ENCODE results near the gene NFYC.
"Not testable (repeated sequence)": the region's sequence is repeated elsewhere in the genome, so short reads cannot be mapped to it uniquely, and the experiment has no call there.

NFYC gene

DNA sequence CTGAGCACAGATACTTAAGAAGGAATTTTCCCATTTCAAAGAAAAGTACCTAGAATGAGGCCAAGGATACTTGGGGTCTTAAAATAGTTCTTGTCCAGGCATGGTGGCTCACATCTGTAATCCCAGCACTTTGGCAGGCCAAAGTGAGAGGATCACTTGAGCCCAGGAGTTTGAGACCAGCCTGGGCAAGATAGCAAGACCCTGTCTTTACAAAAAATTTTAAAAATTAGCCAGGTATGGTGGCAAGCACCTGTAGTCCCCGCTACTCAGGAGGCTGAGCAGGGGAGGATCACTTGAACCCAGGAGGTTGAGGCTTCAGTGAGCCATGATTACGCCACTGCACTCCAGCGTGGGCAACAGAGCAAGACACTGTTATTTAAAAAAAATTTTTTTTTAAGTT, 29.0 kb downstream of the NFYC start:
- TF ChIP-seq, protein P1, sequence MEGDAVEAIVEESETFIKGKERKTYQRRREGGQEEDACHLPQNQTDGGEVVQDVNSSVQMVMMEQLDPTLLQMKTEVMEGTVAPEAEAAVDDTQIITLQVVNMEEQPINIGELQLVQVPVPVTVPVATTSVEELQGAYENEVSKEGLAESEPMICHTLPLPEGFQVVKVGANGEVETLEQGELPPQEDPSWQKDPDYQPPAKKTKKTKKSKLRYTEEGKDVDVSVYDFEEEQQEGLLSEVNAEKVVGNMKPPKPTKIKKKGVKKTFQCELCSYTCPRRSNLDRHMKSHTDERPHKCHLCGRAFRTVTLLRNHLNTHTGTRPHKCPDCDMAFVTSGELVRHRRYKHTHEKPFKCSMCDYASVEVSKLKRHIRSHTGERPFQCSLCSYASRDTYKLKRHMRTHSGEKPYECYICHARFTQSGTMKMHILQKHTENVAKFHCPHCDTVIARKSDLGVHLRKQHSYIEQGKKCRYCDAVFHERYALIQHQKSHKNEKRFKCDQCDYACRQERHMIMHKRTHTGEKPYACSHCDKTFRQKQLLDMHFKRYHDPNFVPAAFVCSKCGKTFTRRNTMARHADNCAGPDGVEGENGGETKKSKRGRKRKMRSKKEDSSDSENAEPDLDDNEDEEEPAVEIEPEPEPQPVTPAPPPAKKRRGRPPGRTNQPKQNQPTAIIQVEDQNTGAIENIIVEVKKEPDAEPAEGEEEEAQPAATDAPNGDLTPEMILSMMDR (IDR thresholded peaks at IDR 0.05), result no peak
- no peak for DNase-seq
- no peaks in the 10 kb centered on the region for H3K9me3 ChIP-seq
- intact Hi-C loops (cut with DNase I; ENCODE audit: low total_unique reads), result no loop called here
- peaks cover 0 to 58% (median 20%) of the 10 kb centered on the region in 4 donors for H3K4me1 ChIP-seq
- no peak overlapping the region for H3K27ac ChIP-seq
- no peaks in the 10 kb centered on the region for H3K36me3 ChIP-seq
- no peaks in the 10 kb centered on the region for H3K27me3 ChIP-seq
- H3K4me3 ChIP-seq, result no peak overlapping the region

DNA sequence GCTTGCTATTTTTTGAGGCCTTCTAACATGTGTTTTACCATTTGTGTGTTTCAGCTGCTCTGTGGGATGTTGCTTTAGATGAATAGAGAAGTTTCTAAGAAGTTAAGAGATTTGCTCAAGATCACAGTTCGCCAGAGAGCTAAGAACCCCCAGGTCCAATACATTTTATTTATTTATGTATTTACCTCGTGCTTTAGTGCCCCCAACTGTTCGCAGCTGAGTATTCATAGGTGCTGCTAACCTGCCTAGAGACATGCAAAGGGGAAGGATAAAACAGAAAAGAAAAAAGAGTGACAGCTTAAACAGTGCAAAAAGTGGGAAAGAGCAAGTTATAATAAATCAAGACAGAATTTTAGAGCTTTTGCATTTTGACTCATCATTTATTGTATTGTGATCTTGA, 31.1 kb downstream of the NFYC start:
- TF ChIP-seq, protein P1 (IDR thresholded peaks at IDR 0.05), result no peak
- intact Hi-C loops (cut with DNase I; ENCODE audit: low total_unique reads), result no loop called here
- Histone ChIP-seq H3K27ac (no peak overlapping the region), H3K4me1 (peaks cover 0 to 48% (median 20%) of the 10 kb centered on the region in 4 donors), H3K36me3 (no peaks in the 10 kb centered on the region), H3K9me3 (no peaks in the 10 kb centered on the region), H3K4me3 (no peak overlapping the region), H3K27me3 (no peaks in the 10 kb centered on the region)
- no peak for DNase-seq

DNA sequence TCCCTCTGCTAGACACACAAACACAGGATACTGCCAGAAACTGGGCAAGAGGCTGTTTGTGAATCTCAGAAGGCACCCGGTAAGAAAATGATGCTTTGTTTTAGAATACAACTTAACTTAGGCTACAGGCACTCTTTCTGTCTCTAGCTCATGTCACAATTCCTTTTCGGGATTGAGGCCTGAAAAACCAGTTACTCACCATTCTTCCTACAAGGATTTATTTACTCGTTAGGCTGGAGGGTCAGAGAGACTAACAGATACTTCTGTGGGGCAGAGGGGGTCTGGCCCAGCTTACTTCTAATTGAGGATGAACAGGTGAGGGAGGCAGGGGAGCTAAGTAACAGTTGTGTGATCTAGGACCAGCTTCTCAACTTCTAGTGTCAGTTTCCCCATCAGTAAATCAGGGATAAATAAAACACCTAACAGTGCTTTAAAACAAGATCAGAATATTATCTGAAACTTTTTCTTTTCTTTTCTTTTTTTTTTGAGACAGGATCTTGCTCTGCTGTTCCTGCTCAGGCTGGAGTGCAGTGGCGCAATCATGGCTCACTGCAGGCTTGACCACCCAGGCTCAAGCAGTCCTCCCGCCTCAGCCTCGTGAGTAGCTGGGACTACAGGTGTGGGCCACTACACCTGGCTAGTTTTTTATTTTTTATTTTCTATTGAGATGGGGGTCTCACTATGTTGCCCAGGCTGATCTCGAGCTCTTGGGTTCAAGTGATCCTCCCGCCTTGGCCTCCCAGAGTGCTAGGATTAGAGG, 31.9 kb downstream of the NFYC start:
- Histone ChIP-seq H3K9me3 (no peaks in the 10 kb centered on the region), H3K27me3 (no peaks in the 10 kb centered on the region), H3K36me3 (no peaks in the 10 kb centered on the region), H3K4me1 (peaks cover 0 to 48% (median 20%) of the 10 kb centered on the region in 4 donors), H3K4me3 (no peak overlapping the region), H3K27ac (no peak overlapping the region)
- TF ChIP-seq, protein P1 (IDR thresholded peaks at IDR 0.05), result no peak
- no peak for DNase-seq
- intact Hi-C loops (cut with DNase I; ENCODE audit: low total_unique reads), result no loop called here

DNA sequence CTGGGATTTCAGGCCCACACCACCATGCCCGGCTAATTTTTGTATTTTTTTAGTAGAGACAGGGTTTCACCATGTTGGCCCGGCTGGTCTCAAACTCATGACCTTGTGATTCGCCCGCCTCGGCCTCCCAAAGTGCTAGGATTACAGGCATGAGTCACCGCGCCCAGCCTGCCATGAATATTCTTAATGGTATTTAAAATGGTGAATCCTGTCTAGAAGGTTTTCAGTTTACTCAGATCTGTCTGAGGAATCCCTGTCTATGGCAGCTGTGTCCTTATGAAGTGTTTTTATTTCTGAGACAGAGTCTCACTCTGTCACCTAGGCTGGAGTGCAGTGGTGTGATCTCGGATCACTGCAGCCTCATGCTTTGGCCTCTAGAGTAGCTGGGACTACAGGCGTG, 36.2 kb downstream of the NFYC start:
- H3K9me3 ChIP-seq, DNase-seq: not testable (repeated sequence)

DNA sequence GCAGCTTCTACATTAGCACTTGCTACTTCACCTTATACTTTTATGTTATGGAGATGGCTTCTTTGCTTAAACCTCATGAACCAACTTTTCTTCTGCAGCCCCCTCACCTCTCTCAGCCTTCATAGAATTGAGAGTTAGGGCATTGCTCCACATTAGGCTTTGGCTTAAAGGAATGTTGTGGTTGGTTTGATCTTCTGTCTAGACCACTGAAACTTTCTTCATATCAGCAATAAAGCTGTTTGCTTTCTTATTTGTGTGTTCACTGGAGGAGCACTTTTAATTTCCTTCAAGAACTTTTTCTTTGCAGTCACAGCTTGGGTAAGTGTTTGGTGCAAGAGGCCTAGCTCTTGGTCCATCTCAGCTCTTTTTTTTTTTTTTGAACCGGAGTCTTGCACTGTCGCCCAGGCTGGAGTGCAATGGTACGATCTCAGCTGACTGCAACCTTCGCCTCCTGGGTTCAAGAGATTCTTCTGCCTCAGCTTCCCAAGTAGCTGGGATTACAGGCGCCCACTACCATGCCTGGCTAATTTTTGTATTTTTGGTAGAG, 37.9 kb downstream of the NFYC start:
- H3K27ac ChIP-seq; H3K9me3 ChIP-seq; DNase-seq; intact Hi-C loops (cut with DNase I; ENCODE audit: low total_unique reads); H3K4me3 ChIP-seq; H3K36me3 ChIP-seq; H3K27me3 ChIP-seq: not testable (repeated sequence)
- peaks cover 0 to 18% (median 10%) of the 10 kb centered on the region in 4 donors for H3K4me1 ChIP-seq

More for the DNA sequence above, 36.2 kb downstream of the NFYC start:
- peaks cover 0 to 33% (median 13%) of the 10 kb centered on the region in 4 donors for H3K4me1 ChIP-seq
- H3K27me3 ChIP-seq; H3K4me3 ChIP-seq; H3K27ac ChIP-seq; H3K36me3 ChIP-seq; intact Hi-C loops (cut with DNase I; ENCODE audit: low total_unique reads): not testable (repeated sequence)

DNA sequence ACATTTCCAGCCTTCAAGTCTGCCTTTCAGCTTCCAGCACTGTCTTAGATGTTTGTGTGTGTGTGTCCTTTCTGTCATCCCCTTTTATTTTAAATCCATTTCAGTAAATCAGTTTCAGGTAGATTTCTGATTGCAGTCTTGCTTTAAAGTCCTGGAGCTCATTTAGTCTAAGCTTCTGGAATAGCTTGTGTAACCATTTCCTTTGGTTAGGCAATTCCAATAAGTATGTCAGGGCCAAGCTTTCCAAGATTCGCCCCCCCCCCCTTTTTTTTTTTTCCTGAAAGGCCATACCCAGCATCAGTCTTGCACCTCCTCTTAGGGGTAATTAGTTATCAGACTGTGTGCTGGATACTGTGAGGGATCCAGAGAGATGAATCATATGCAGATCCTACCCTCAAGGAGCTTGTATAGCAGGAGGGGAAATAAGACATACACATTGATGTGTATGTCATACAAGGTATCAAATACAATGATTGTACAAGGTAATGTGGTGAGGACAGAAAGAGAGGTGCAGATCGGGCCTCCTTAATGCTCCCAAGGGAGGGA, 41.3 kb downstream of the NFYC start:
- intact Hi-C loops (cut with DNase I; ENCODE audit: low total_unique reads), result no loop called here

More for the DNA sequence above, 41.3 kb downstream of the NFYC start:
- H3K27ac ChIP-seq, result no peak overlapping the region
- TF ChIP-seq, protein P1 (IDR thresholded peaks at IDR 0.05), result no peak
- no peaks in the 10 kb centered on the region for H3K9me3 ChIP-seq
- H3K36me3 ChIP-seq, result no peaks in the 10 kb centered on the region
- no peak overlapping the region for H3K4me3 ChIP-seq
- H3K4me1 ChIP-seq, result peaks cover 0 to 18% (median 5%) of the 10 kb centered on the region in 4 donors
- no peak for DNase-seq
- H3K27me3 ChIP-seq, result no peaks in the 10 kb centered on the region

Data from tibial artery (tissue), 4 donors.